Right renal pelvis (tissue), 4 donors: ENCODE data around the gene VSTM5. TPM values are rescaled to one million over a fixed set of nuclear protein-coding genes. Genes with fewer than 3 reads are reported as not detected.
"Not testable (repeated sequence)": the region's sequence is repeated elsewhere in the genome, so short reads cannot be mapped to it uniquely, and the experiment has no call there.

Experiments used
- DNase-seq, 4 donors: peaks; one replicate each; pipeline ENCODE4 v3.0.0-alpha.2; 2013; ENCODE audit warnings: low read depth in 4 of 4, low spot score in 3 of 4, missing footprints in 1 of 4
- polyA plus RNA-seq, 4 donors: library from polyadenylated mRNA; unstranded; fragments of 120-200 nt; gene quantifications; one replicate each; pipeline ENCODE4 v1.2.1, GENCODE V29; 2013; ENCODE audit not compliant: insufficient read length in 4 of 4

VSTM5 gene
- polyA plus RNA-seq = 1 to 10 TPM; 1.2 to 2.9 (median 2.1) TPM

GRCh38 chr11:93850594-93851018, at the start of gene VSTM5:
Gene VSTM5, minus strand, starts transcription at chr11:93850618. Its CDS starts 116 bp downstream, at chr11:93850502.
- DNase-seq = no peak

GRCh38 chr11:93895106-93895862, 44.9 kb upstream of the VSTM5 start:
- peak; percentile 33 to 48 (median 44) for DNase-seq

GRCh38 chr11:93890391-93891051, 40.1 kb upstream of the VSTM5 start:
- no peak for DNase-seq

- no peak for DNase-seq
Observed at GRCh38 chr11:93887111-93887510, 36.7 kb upstream of the VSTM5 start.

GRCh38 chr11:93879114-93879513, 28.7 kb upstream of the VSTM5 start:
- not testable (repeated sequence) for DNase-seq

- no peak for DNase-seq
Observed at GRCh38 chr11:93875637-93876036, 25.2 kb upstream of the VSTM5 start.

GRCh38 chr11:93871526-93871925, 21.1 kb upstream of the VSTM5 start:
- DNase-seq = no peak

- DNase-seq = no peak
Observed at GRCh38 chr11:93870616-93871015, 20.2 kb upstream of the VSTM5 start.

GRCh38 chr11:93869830-93870229, 19.4 kb upstream of the VSTM5 start:
- no peak for DNase-seq

- not testable (repeated sequence) for DNase-seq
Observed at GRCh38 chr11:93868404-93868803, 18.0 kb upstream of the VSTM5 start.

GRCh38 chr11:93861808-93862207, 11.4 kb upstream of the VSTM5 start:
- no peak for DNase-seq

GRCh38 chr11:93858121-93858775, 7.8 kb upstream of the VSTM5 start:
- DNase-seq = no peak

GRCh38 chr11:93857413-93858120, 7.1 kb upstream of the VSTM5 start:
- no peak for DNase-seq

GRCh38 chr11:93852242-93852641, 1.8 kb upstream of the VSTM5 start:
- DNase-seq = no peak

- peak; percentile 5 to 20 (median 12) for DNase-seq
Observed at GRCh38 chr11:93849751-93850593, 446 bp downstream of the VSTM5 start.

GRCh38 chr11:93849201-93849600, 1.2 kb downstream of the VSTM5 start:
- DNase-seq = no peak

GRCh38 chr11:93846411-93846810, 4.0 kb downstream of the VSTM5 start:
- no peak for DNase-seq

- DNase-seq = no peak
Observed at GRCh38 chr11:93845181-93846092, 5.0 kb downstream of the VSTM5 start.

GRCh38 chr11:93844568-93844967, 5.8 kb downstream of the VSTM5 start:
- DNase-seq = no peak
